ENCODE data around the gene BSND.

- TF ChIP-seq CTCF (conservative IDR thresholded peaks at IDR 0.05; ENCODE audit: low read depth, low read length) (no peak), EZH2 (IDR thresholded peaks at IDR 0.05; ENCODE audit: borderline replicate concordance, low read depth, low read length, poor library complexity, severe bottlenecking) (no peak)
Observed at GRCh38 chr1:54993140-54993539, 5.6 kb upstream of the BSND start.
